H9 (cell line): ENCODE measurements around the gene VASH2. TPM values are rescaled to one million over a fixed set of nuclear protein-coding genes. Genes with fewer than 3 reads are reported as not detected.

Source experiments
- DNase-seq: peaks from one replicate; pipeline ENCODE4 v3.0.0-alpha.2; 2017
- H2AFZ ChIP-seq: one replicate; pipeline ENCODE4 v1.6.1; 2013; ENCODE audit warnings: mild to moderate bottlenecking, low read length, control low read depth, moderate library complexity
- H2AK5ac ChIP-seq: 2 replicates; pipeline ENCODE4 v1.6.1; 2013; ENCODE audit warnings: low read length, control low read depth, mixed read lengths; ENCODE audit not compliant: insufficient read length
- H2BK120ac ChIP-seq: one replicate; pipeline ENCODE4 v1.6.1; 2013; ENCODE audit warnings: low read depth, mild to moderate bottlenecking, low read length, control low read depth, inconsistent platforms; ENCODE audit not compliant: poor library complexity, severe bottlenecking
- H2BK12ac ChIP-seq: 2 replicates; pipeline ENCODE4 v1.6.1; 2013; ENCODE audit warnings: low read length, control low read depth, mixed read lengths, low read depth; ENCODE audit not compliant: insufficient read length
- H2BK15ac ChIP-seq: 2 replicates; pipeline ENCODE4 v1.6.1; 2013; ENCODE audit warnings: low read depth, low read length, control low read depth
- H2BK20ac ChIP-seq: one replicate; pipeline ENCODE4 v1.6.1; 2013; ENCODE audit warnings: low read depth, mild to moderate bottlenecking, low read length, control low read depth, inconsistent platforms; ENCODE audit not compliant: poor library complexity, severe bottlenecking
- H2BK5ac ChIP-seq: 2 replicates; pipeline ENCODE4 v1.6.1; 2013; ENCODE audit warnings: low read length, control low read depth, mixed read lengths; ENCODE audit not compliant: insufficient read length
- H3K14ac ChIP-seq: 2 replicates; pipeline ENCODE4 v1.6.1; 2013; ENCODE audit warnings: low read length, control low read depth; ENCODE audit not compliant: insufficient read depth
- H3K18ac ChIP-seq: 2 replicates; pipeline ENCODE4 v1.6.1; 2013; ENCODE audit warnings: low read depth, mild to moderate bottlenecking, mixed read lengths, low read length, control low read depth; ENCODE audit not compliant: insufficient read length
- H3K23ac ChIP-seq: 2 replicates; pipeline ENCODE4 v1.6.1; 2013; ENCODE audit warnings: low read length, control low read depth, mixed read lengths, low read depth; ENCODE audit not compliant: insufficient read length
- H3K23me2 ChIP-seq: 2 replicates; pipeline ENCODE4 v1.6.1; 2013; ENCODE audit warnings: low read depth, mild to moderate bottlenecking, mixed read lengths, low read length, control low read depth; ENCODE audit not compliant: insufficient read length, poor library complexity, severe bottlenecking
- H3K27ac ChIP-seq: 2 replicates; pipeline ENCODE4 v1.5.1; 2013; ENCODE audit warnings: low read length, control low read depth, mixed read lengths, low read depth; ENCODE audit not compliant: insufficient read length
- H3K27me3 ChIP-seq: 2 replicates; pipeline ENCODE4 v1.6.1; 2013; ENCODE audit warnings: low read length, control low read depth, inconsistent platforms; ENCODE audit not compliant: insufficient read depth
- H3K4ac ChIP-seq: 2 replicates; pipeline ENCODE4 v1.6.1; 2013; ENCODE audit warnings: low read depth, mild to moderate bottlenecking, control low read depth, inconsistent platforms, low read length, moderate library complexity
- H3K4me1 ChIP-seq: 2 replicates; pipeline ENCODE4 v1.6.1; 2013; ENCODE audit warnings: low read length, control low read depth, inconsistent platforms; ENCODE audit not compliant: insufficient read depth
- H3K4me2 ChIP-seq: 2 replicates; pipeline ENCODE4 v1.6.1; 2013; ENCODE audit warnings: low read length, control low read depth, mixed read lengths; ENCODE audit not compliant: insufficient read length, insufficient read depth
- H3K56ac ChIP-seq: 2 replicates; pipeline ENCODE4 v1.6.1; 2013; ENCODE audit warnings: low read depth, mild to moderate bottlenecking, mixed read lengths, low read length, control low read depth; ENCODE audit not compliant: insufficient read length
- H3K79me1 ChIP-seq: 2 replicates; pipeline ENCODE4 v1.6.1; 2013; ENCODE audit warnings: low read depth, mild to moderate bottlenecking, moderate library complexity, low read length, control low read depth, inconsistent platforms; ENCODE audit not compliant: insufficient read depth, poor library complexity, severe bottlenecking
- H3K79me2 ChIP-seq: 2 replicates; pipeline ENCODE4 v1.6.1; 2013; ENCODE audit warnings: low read length, control low read depth, inconsistent platforms; ENCODE audit not compliant: insufficient read depth
- H3K9ac ChIP-seq: 2 replicates; pipeline ENCODE4 v1.6.1; 2013; ENCODE audit warnings: low read length, control low read depth, mixed read lengths; ENCODE audit not compliant: insufficient read length; ENCODE audit errors: extremely low read depth
- H3K9me3 ChIP-seq: one replicate; pipeline ENCODE4 v1.6.1; 2013; ENCODE audit warnings: low read depth, low read length, inconsistent platforms; ENCODE audit not compliant: control insufficient read depth
- H3T11ph ChIP-seq: one replicate; pipeline ENCODE4 v1.6.1; 2013; ENCODE audit warnings: mild to moderate bottlenecking, low read length, control low read depth, inconsistent platforms
- H4K20me1 ChIP-seq: one replicate; pipeline ENCODE4 v1.6.1; 2013; ENCODE audit not compliant: control insufficient read depth, insufficient read length, insufficient read depth
- H4K5ac ChIP-seq: 2 replicates; pipeline ENCODE4 v1.6.1; 2013; ENCODE audit warnings: low read depth, mild to moderate bottlenecking, mixed read lengths, low read length, control low read depth; ENCODE audit not compliant: insufficient read length
- H4K8ac ChIP-seq: replicated peaks from 2 replicates; pipeline ENCODE4 v1.6.1; 2013; ENCODE audit warnings: low read length, control low read depth, mixed read lengths, low read depth; ENCODE audit not compliant: insufficient read length
- H4K91ac ChIP-seq: 2 replicates; pipeline ENCODE4 v1.6.1; 2013; ENCODE audit warnings: low read depth, mild to moderate bottlenecking, moderate library complexity, mixed read lengths, low read length, control low read depth; ENCODE audit not compliant: insufficient read length
- H3K27ac Mint-ChIP-seq, 3 experiments: 2 replicates in 2 of 3; 3 replicates in 1 of 3; pipeline ENCODE4 v1.8.0; 2020 to 2021; ENCODE audit warnings: mixed read lengths in 3 of 3, mild to moderate bottlenecking in 1 of 3, moderate library complexity in 1 of 3
- H3K27me3 Mint-ChIP-seq: 2 replicates; pipeline ENCODE4 v1.8.0; 2021; ENCODE audit warnings: low read depth, mild to moderate bottlenecking, moderate library complexity, mixed read lengths
- H3K36me3 Mint-ChIP-seq, 3 experiments: 2 replicates in 2 of 3; 3 replicates in 1 of 3; pipeline ENCODE4 v1.8.0; 2020 to 2021; ENCODE audit warnings: low read depth in 3 of 3, mixed read lengths in 3 of 3; ENCODE audit not compliant: insufficient read depth in 1 of 3
- H3K4me1 Mint-ChIP-seq, 2 experiments: 2 replicates each; pipeline ENCODE4 v1.8.0; 2020; ENCODE audit warnings: mixed read lengths in 2 of 2
- H3K4me3 Mint-ChIP-seq, 2 experiments: 2 replicates in 1 of 2; 3 replicates in 1 of 2; pipeline ENCODE4 v1.8.0; 2020 to 2021; ENCODE audit warnings: mild to moderate bottlenecking in 2 of 2, mixed read lengths in 2 of 2, moderate library complexity in 1 of 2
- H3K9me3 Mint-ChIP-seq, 2 experiments: 2 replicates in 1 of 2; 3 replicates in 1 of 2; pipeline ENCODE4 v1.8.0; 2020; ENCODE audit warnings: mild to moderate bottlenecking in 2 of 2, mixed read lengths in 2 of 2, moderate library complexity in 1 of 2
- WGBS: extraction: QIAGEN DNeasy Blood & Tissue Kit; methylation state at CpG from one replicate; pipeline ENCODE4 v1.1.7; 2013; ENCODE audit warnings: missing lambda C conversion rate, low lambda C conversion rate, mixed read lengths; ENCODE audit not compliant: insufficient read length; ENCODE audit errors: extremely low coverage; 5-methylcytosine and 5-hydroxymethylcytosine counted together
- total RNA-seq: library from RNA; stranded (reverse); gene quantifications from 2 replicates; pipeline ENCODE4 v1.2.1, GENCODE V29; 2021
- TF ChIP-seq, protein P1 (sequence below): fragments of 200-600 bp; sonication (generic); conservative IDR thresholded peaks from 3 replicates; pipeline ENCODE4 v1.8.0; 2021; ENCODE audit warnings: antibody characterized with exemption, mild to moderate bottlenecking

VASH2 gene
- total RNA-seq, 1 experiment from 2014 or later: 76.1 TPM

DNA sequence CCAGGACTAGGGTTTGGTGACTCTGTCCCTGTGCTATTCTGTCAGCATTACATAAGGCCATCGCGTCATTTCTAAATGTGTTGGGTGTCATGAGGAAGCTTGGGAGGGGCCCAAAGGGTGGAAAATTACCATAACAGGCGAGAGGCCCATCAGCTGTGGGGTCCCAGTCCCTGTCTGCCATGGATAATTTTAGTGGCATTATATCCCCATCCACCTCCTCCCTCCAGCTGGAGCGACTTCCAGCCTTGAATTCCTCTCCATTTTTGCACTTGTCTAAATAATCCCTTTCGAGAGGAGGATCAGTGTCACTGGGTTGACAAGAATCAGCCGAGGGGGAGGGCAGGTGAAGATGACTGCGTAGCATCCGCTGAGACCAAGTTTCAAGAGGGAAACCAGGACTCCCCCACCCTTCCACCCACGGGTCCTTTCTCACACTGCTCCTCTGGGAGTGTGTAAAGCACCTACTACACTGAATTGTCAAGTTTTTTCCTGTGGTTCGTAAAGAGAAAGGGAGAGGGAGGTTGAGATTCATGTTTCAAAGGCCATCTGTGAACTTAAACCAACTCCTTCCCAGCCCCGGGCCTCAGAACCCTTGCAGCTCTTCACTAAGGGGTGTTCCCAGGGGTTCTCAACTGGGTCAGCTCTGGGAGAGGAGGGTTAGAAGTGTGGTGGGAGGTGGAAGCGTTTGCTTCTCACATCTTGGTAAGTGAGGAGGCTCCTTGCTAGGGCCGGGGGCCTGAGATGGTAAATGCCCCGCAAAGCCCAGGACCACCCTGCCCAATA lies 29.2 kb downstream of the VASH2 start:
- no peak overlapping the region for H3K23ac ChIP-seq
- no peak overlapping the region for H2BK15ac ChIP-seq
- H2BK20ac ChIP-seq: no peak overlapping the region
- peak; percentile 23 for DNase-seq
- TF ChIP-seq, protein P1, sequence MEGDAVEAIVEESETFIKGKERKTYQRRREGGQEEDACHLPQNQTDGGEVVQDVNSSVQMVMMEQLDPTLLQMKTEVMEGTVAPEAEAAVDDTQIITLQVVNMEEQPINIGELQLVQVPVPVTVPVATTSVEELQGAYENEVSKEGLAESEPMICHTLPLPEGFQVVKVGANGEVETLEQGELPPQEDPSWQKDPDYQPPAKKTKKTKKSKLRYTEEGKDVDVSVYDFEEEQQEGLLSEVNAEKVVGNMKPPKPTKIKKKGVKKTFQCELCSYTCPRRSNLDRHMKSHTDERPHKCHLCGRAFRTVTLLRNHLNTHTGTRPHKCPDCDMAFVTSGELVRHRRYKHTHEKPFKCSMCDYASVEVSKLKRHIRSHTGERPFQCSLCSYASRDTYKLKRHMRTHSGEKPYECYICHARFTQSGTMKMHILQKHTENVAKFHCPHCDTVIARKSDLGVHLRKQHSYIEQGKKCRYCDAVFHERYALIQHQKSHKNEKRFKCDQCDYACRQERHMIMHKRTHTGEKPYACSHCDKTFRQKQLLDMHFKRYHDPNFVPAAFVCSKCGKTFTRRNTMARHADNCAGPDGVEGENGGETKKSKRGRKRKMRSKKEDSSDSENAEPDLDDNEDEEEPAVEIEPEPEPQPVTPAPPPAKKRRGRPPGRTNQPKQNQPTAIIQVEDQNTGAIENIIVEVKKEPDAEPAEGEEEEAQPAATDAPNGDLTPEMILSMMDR: no peak
- H4K20me1 ChIP-seq: no peaks in the 10 kb centered on the region
- Mint-ChIP-seq H3K36me3 (peaks cover 67 to 99% (median 67%) of the 10 kb centered on the region in 3 experiments), H3K4me1 (peaks cover 47 to 51% of the 10 kb centered on the region in 2 experiments), H3K4me3 (no peak overlapping the region), H3K9me3 (no peaks in the 10 kb centered on the region), H3K27ac (peak overlapping the region in 1 of 3 experiments; percentile 65; a peak in 3 of 7 replicates), H3K27me3 (no peaks in the 10 kb centered on the region; the same call in 1 of the 2 replicates)
- no peak overlapping the region for H2AK5ac ChIP-seq
- H3K14ac ChIP-seq: no peak overlapping the region
- H3K4me2 ChIP-seq: no peak overlapping the region
- H4K8ac ChIP-seq: no peak overlapping the region
- no peak overlapping the region for H3K56ac ChIP-seq
- no peaks in the 10 kb centered on the region for H3K79me2 ChIP-seq
- H3K27ac ChIP-seq: no peak overlapping the region
- H2BK5ac ChIP-seq: no peak overlapping the region
- no peak overlapping the region for H3K9ac ChIP-seq
- no peak overlapping the region for H2BK120ac ChIP-seq
- no peak overlapping the region for H2AFZ ChIP-seq
- WGBS: no CpG with 5 or more reads among the region's 14 CpGs
- no peaks in the 10 kb centered on the region for H3K27me3 ChIP-seq
- no peak overlapping the region for H3T11ph ChIP-seq
- no peak overlapping the region for H3K4ac ChIP-seq
- H3K4me1 ChIP-seq: peaks cover 7% of the 10 kb centered on the region; the same call in 1 of the 2 replicates
- H4K5ac ChIP-seq: no peak overlapping the region
- no peak overlapping the region for H2BK12ac ChIP-seq
- H3K23me2 ChIP-seq: no peaks in the 10 kb centered on the region
- no peaks in the 10 kb centered on the region for H3K9me3 ChIP-seq
- H3K18ac ChIP-seq: no peak overlapping the region
- no peaks in the 10 kb centered on the region for H3K79me1 ChIP-seq
- H4K91ac ChIP-seq: no peak overlapping the region
